GM21515 (cell line): ENCODE results near the gene SKOR1.

ENCODE experiments used
- ATAC-seq: cut with Tn5 transposase; IDR thresholded peaks from one replicate; pipeline ENCODE4 v1.9.1; 2021; ENCODE audit not compliant: unreplicated experiment

Gene SKOR1

GRCh38 chr15:67831363-67831762 lies 6.1 kb downstream of the SKOR1 start:
- ATAC-seq = no peak

GRCh38 chr15:67832031-67832551 lies 6.8 kb downstream of the SKOR1 start:
- ATAC-seq = no peak

- ATAC-seq = no peak
Observed at GRCh38 chr15:67832897-67833709, 7.8 kb downstream of the SKOR1 start.

DNA sequence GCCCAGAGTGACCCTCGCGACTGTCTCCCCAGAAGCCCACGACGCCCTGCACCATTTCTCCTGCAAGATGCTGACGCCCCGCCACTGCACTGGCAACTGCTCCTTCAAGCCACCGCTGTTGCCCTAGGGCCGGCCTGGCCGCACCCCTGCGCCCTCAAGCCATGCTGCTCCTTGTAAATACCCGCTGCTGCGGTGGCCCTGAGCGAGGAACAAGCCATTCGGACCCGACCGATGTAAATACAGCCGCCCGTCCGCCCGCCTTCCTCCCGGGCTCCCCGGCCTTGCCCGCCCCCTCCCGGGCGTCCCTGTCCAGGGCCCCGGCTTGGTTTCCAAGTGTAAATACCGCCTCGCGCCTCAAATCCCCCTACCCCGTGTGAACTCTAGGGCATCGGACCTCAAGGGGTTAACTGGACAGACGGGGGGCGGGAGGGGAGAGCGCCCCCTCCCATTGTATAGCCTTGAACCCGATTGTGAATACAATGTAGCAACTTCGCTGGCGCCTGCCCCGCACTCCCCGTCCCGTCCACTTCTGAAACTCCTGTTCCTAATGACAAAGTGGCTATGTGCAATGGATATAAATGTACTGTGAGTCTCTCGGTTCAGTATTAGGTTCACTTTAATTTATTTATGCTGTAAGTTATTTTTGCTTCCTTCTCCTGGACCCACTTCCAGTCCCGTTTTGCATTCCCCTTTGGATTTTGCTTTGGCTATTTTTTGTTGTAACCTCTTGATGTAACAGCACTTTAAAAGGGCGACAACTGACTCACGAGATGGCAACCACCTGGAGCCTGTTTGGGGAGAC lies 8.6 kb downstream of the SKOR1 start:
- ATAC-seq = no peak

DNA sequence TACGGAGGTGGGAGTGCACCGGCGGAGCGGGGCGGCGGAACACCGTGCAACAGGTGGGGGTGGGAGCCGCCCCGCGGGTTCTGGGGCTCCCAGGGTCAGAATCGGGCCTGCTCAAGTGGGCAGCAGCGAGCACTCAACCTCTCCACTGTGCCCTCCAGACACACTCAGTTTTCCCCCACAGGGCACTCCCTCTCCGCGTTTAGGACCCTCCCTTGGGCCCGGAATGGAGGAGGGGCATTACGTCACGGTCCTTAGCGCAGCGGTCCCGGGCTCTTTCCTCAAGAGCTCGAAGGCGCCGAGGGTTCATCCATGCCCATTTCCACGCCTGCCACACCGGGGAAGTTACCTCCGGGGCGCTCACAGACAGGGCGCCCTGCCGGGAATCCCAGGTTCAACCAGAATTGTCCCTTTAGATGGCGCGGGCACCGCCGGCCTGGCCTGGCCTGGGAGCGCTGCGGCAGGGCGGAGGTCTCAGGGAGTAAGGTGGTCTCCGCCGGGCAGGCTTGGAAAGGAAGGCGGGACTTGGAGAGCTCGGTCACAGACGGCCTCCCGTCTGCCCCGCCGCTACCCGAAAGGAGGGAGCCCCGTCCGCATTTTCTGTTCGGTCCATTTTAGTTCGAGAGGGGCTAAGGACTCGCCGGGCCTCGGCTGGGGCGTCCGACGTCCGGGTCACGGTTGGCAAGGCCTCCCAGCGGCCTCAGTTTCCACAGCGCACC lies 9.4 kb downstream of the SKOR1 start:
- ATAC-seq = no peak

- no peak for ATAC-seq
Observed at GRCh38 chr15:67835297-67836133, 10.2 kb downstream of the SKOR1 start.

- ATAC-seq = no peak
Observed at GRCh38 chr15:67836134-67836455, 10.8 kb downstream of the SKOR1 start.

- no peak for ATAC-seq
Observed at GRCh38 chr15:67836477-67836876, 11.2 kb downstream of the SKOR1 start.

DNA sequence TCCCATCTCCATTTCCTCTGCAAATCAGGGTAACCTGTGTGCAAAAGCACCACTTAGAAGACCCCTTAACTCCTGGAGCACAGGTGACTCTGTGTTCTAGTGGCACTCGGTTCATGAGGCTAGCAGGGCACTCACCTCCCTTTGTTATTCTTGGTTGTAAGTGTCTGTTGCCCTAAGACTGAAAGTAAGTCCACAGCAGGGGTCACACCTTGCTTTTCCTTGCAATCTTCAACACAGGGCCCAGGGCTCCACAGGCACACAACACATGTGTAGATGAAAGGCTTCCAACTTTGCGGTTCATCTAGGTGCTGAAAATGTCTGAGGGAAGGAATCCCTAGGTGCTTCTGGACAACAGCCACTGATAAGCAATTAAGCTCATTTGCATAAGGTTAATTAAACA lies 11.6 kb downstream of the SKOR1 start:
- ATAC-seq = no peak

DNA sequence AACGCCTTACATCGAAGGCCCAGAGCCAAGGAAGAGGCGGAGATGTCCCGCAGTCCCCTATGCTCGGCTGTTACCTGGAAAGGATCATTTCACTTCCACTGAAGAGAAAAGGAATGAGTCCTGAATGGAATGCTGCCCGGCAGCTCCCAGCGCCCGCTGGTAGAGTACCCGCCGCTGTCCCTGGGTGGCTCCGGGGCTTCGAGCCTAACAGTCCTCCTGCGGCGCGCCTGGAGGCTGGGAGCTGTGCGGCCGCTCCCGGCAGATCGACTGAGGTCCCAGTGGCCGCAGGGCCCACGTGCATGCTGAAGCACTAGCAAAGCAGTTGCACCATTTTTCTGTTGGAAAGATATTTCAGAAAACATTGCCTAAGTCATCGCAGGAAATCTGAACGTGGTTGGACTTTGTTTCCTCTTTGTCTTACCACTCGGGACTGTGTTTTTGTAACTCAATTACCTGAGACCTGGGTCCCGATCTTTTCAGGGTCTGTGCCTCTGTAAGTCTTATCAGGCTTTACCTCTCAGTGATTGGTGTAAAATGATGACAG lies 13.6 kb downstream of the SKOR1 start:
- ATAC-seq = no peak

DNA sequence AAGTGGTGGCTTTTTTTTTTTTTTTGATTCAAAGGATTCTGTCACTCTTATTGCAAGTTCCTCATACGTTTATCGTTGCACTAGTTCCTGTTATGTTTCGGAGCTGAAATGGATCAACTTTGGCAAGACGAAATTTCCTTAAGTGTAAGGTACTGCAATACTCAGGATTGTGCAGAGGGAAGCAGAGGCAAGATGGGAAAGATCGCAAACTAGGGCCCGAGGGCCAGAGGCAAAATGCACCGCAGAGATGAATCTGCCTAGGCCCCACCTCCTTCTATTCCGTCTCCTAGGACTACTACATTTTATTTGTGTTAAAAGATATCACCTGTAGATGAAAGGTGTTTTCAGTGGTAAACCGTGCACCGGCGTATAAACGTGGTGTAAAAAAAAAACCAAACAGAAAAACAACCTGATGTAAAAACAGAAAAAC lies 14.2 kb downstream of the SKOR1 start:
- peak; percentile 9 for ATAC-seq

DNA sequence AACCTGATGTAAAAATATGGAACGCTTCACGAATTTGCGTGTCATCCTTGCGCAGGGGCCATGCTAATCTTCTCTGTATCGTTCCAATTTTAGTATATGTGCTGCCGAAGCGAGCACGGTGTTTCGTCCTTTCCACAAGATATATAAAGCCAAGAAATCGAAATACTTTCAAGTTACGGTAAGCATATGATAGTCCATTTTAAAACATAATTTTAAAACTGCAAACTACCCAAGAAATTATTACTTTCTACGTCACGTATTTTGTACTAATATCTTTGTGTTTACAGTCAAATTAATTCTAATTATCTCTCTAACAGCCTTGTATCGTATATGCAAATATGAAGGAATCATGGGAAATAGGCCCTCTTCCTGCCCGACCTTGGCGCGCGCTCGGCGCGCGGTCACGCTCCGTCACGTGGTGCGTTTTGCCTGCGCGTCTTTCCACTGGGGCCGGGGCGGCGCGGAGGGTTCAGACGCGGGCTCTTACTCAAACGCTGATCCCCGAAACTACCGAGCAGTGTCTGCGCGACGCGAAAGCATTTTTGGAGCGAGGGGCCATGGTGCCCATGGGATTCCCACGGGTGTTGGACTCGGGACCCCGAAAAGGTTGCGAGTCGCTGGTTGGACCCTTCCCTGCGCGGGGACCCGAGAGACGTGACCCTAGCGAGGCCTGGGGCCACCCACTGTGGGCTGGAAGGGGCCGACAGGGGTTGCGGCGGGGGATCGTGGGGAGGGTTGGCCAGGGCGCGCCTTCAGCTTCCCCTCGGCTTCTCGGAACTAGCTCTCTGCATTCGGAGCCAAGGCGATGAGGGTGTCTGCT lies 14.8 kb downstream of the SKOR1 start, which contains the start of gene RNU6-1:
TSS of gene RNU6-1 (minus strand) at position 117 of the 820 bp plus-strand sequence.
- ATAC-seq = peak; percentile 79

- ATAC-seq = no peak
Observed at GRCh38 chr15:67840749-67841512, 15.6 kb downstream of the SKOR1 start.

DNA sequence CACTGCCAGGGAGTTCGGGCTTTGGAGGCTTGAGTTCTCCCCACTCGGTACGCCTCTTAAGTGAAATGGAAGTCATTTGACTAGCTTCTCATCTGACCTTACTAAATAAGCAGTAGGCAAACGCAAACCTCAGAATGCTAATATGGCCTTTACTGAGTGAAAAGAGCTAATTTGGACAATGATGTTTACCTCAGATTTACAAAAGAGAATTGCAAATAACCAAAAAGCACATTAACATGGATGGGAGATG lies 16.1 kb downstream of the SKOR1 start:
- no peak for ATAC-seq

DNA sequence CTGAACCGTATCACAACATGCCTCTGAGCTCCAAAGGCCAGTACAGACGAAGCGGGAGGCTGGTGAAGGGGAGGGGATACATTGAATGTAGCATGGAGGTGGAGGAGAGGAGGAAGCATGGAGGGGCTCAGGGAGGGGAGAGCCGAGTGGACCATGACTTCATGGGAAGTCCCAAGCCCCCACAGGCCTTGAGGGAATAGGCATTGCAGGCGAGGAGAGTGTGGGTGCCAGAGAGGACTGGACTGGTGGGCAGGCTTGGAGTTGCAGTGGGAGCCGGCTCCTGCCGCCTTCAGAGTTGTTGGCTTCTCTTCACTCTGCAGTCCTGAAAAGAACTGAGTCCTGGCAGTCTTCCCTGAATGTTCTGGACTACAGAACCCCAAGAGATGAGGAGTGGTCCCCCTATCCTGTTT lies 17.8 kb downstream of the SKOR1 start:
- no peak for ATAC-seq

DNA sequence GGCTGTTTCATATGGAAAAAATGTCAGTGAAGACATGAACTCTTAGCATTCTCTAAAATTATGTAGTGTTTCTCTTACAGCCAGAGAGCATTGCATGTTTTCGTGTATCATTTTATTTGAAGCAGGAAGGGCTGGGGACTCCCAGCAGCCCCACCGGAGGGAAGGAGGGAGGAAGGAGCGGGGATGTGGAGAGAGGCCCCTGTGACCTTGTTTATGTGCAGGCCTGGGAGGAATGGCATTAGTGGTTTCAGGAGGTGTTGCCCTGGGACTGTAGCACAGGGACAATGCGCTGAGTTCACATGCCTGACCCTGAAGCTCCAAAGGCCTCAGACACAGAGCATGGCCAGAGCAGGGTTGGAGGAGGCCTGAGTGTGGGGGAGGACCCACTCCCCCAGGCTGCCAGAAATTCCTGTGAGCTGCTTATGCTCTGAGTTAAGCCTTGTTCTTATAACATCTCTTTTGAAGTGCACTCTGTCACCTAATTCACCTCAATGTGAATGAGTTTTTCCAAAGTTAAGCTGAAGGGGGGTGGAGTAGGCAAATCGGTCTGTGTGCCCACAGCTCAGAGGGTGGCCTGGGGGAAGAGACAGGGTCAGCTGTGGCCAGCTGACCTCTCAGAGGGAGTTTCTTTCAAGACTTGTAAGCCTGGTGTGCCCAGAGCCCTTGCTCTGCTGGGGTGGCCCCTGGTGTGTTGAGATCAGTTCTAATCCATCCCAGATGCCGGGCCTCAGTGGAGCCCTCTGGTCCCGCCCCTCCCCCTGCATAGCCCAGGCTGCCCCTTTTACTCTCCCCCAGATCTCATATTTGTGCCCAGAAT lies 18.5 kb downstream of the SKOR1 start:
- ATAC-seq = no peak

- ATAC-seq = no peak
Observed at GRCh38 chr15:67845974-67846373, 20.7 kb downstream of the SKOR1 start.

DNA sequence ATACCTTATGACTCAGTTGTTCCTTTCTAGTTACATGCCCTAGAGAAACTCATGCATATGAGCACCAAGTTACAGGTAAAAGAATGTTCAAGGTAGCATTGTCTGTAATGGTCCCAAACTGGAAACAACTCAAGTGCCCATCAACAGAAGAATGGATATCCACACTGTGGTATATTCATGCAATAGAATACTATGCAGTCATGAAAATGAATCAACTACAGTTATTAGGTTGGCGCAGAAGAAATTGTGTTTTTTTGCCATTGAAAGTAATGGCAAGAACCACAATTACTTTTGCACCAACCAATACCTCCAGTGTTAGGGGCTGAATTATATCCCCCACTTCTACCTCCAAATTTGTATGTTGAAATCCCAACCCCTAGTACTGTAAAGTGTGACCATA lies 24.2 kb downstream of the SKOR1 start:
- no peak for ATAC-seq
